NCI-H2227 treated with DMSO at 0.1 percent for 48 hours (cell line): ENCODE results near the gene APBB2.

Experiments used
- DNase-seq: peaks from one replicate; lab custom pipeline; 2025; lab: John Stamatoyannopoulos, UW

The APBB2 gene

DNA sequence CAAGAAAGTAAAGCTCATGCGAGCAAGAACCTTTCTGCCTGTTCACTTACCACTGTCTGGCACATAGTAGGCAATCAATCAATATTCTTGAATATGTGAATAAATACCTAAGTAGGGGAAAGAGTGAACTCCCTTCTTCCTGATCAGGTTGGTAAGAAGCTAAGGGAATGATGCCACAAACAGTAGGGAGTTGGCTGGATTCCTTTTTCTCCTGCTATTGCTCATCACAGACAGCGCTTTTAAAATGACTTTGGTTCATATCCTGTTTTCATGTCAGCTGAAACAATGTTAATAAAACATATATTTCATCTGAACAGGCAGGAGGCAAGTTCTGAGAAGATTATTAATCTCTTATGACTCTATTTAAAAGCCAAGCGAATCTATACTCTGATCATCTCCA lies 365.4 kb downstream of the APBB2 start:
- peak; percentile 27 for DNase-seq

DNA sequence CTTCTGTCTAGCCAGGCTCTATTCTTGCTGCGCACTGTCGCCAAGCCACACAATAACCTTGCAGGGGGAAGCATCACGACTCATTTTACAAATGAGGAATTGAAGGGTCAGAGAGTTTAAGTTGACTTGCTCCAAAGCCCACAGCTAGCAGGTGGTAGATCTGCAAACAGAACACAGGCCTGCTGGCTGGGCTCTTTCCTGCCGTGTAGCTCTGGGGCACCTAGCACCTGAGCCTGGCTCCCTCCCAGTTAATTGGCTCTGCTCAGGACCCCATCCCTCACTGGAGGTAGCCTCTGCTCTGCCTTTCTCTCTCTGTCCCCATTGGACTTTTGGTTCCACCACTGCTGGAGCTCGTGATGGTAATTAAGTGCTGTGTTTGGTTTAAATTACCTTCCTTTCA lies 366.1 kb downstream of the APBB2 start:
- DNase-seq = peak; percentile 34

DNA sequence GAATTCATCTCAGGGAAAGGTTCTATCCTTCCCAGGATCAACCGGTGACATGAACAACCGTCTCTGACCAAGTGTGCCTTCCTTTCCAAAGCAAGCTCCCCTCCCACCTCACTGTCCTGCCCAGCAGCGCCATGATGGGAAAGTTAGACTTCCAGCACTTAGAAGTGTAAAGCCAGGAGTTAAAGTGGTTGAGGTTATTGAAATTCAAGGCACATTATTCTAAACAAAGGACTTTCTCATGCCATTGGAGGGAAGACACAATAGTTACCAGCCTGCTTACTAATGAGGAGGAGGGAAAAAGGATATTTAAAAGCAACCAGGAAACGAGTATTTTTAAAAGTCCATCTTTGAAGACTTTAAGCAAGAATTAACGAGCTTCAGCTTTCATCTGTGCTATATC lies 367.8 kb downstream of the APBB2 start:
- DNase-seq = no peak

DNA sequence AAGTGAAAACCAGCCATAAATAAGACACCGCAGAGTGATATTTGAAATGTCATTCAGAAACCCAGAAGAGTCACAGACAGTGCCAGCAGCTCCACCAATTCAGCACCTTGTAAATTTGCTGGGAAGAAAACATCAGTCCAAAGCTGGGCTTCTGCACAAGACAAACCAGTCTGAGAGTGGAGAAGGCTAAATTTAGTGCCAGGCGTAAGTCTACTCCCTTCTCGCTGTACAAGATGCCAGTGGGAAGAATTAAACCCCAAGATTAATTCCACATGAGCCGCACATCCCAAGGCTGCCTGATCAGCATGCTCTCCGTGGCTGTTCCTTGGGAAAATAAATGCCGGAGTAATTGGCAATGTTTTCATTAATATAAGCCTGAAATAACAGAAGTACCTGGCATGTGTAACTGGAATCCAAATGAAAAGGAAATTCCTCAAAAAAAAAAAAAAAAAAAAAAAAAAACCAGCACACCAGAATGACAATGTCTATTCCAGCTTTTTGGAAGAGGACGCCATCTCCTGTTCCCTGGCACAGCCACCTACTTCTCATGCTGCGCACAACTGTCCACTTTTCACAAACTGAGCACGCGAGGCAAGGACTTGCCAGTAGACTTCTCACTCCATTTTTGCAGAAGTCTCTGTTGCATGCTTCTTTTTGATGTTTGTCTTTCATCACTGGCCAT lies 369.0 kb downstream of the APBB2 start:
- no peak for DNase-seq

DNA sequence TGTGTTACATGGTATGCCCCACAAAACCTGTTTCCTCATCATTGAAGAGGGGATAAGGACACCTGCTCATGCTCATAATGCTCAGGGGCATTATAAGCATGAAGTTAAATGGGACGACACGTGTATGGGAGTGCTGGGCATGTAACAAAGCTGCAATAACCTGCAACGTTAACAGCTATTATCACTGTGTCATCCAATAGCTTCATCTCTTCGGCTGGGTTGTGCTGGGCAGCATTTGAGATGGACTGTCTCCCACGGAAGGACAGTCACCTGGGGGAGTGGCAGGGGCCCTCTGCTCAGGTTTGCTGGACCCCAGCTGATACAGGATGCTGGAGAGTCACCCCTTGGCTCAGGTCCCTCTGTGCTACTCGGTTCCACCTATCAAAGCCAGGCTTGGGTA lies 370.1 kb downstream of the APBB2 start:
- DNase-seq = no peak

DNA sequence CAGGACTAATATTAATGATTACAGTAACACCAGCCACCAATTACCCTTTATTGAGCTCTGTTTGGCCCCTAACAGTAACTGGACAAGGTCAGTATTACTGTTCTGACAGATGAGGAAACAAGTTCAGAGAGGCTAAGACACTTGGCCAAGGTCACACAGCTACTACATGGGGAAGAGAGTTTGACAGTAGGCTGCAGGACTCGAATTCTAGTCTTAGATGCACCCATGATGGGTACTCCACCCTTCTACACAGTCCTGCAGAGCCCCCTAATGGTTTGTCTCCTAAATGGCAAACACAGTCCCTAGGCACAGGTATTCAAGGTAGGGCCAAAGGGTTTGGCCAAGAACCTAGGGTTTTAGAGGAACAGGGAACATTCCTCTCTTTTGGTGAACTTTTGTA lies 370.6 kb downstream of the APBB2 start:
- DNase-seq = no peak

DNA sequence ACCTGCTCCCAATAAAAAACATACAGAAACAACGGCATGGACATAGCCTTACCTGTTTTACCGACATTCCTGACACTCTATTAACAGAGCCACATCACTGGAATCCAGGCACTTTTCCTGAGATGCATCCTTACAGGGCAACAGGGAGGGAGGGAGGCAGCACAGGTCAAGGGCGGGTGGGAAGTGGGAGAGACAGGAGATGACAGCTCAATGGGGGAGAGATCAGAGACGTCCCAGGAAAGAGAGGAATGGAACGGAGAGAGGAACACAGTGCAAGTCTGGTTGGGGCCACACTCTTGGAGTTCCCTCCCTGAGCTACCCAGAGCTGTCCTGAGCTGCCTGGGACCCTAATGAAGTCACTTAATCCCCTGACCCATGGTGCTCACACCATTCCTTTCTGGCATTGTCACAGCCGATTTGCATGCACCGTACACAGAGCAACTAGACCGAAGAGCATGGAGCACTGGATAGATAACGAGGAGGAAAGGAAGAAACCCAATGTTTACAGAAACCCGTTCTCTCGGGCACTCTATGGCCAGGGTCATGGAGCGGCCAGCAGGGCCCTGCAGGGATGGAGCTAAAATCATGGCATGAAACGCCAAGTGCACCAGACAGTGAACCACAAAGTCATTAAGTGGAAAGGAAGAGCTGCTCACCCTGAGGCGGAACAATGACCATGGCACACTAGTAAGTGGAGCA lies 371.5 kb downstream of the APBB2 start:
- DNase-seq = no peak

DNA sequence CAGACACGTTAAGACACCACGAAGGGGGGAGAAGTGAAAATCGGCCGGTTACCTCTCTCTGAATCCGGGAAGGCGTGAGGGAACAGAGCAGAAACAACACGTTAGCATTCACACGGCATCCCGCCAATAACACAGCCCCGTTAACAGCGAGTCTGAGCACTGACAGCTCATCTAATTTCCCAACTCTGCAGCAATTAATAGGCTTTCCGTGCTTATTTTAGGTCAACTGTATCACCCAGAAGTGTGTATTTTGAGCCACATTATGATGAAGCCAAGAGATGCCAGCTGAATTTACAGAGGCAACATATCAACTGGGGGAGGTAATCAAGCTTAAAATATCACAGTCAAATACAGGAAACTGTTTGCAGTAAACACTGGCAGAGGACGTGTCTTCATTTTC lies 372.0 kb downstream of the APBB2 start:
- DNase-seq = no peak

DNA sequence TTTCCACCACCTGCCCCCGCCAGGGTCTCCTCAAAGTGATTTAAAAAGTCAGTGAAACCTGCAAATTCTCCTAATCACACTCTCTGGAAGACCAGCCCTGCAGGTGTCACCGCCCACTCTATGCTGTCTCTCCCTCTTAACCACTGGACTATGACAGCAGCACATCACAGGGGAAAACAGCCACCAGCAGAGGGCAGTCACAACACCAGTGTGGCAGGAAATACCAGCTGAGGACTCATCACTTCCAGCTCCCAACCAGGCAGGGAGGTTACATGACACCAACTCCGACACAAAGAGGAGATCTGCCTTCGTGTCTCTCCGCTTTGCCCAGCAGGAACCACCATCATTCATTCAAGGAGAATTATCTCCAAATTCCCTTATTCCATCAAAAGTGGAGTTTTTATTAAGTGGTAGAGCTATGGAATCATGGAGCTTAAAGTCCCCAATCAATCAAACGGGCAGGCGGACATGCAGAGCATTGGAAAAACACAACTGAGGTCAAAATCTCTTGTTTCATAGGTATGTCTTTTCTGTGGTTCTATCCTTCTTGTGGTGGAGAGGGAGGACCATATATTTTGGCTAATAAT lies 373.3 kb downstream of the APBB2 start:
- peak; percentile 9 for DNase-seq

DNA sequence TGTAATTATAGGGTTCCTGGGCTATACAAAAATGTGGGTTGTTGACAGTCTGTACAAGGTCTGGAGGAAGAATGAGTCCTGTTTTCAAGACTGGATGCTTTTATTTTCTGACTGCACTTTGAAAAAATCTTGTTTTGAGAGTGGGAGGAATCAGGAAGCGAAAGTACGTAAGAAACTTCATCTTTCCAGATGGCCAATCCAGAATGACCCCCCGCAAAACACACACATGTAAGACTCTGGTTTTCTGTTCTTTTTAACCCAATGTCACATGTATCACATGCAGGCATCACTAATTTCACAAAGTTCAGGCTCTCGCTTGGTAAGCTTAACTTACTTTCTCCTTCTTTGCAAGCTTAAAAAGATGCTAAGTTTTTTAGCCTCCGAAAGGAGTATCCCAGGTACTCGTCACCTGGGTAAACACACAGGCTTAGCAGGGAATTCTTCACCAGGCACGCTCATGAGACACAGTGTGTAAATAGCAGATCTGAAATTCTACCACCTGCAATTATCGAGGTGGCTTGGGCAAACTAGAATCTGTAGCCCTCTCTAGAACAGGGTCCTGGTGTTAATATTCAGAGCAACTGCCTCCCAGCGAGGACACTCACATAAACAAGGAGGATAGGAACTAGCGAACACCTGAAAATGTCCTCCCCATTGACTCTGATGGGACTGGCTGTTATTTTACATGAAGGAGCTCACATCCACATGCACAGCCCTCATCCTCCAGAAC lies 373.9 kb downstream of the APBB2 start:
- DNase-seq = no peak

DNA sequence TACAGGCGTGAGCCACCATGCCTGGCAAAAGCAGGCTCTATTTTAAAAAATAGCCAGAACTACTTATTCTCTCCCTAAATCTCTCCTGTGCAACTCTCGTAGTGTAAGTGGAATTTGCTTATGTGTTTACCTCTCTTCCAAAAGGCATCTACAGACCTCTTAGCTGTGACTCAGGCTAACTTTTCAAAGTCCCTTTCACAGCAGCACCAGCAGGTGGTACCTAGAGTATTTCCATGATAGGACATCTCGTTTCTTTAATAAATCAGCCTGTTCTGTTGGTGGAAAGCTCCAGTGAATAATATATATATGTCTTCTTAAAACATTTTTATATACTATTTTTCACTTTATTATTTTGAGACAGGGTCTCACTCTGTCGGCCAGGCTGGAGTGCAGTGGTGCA lies 375.6 kb downstream of the APBB2 start:
- no peak for DNase-seq

DNA sequence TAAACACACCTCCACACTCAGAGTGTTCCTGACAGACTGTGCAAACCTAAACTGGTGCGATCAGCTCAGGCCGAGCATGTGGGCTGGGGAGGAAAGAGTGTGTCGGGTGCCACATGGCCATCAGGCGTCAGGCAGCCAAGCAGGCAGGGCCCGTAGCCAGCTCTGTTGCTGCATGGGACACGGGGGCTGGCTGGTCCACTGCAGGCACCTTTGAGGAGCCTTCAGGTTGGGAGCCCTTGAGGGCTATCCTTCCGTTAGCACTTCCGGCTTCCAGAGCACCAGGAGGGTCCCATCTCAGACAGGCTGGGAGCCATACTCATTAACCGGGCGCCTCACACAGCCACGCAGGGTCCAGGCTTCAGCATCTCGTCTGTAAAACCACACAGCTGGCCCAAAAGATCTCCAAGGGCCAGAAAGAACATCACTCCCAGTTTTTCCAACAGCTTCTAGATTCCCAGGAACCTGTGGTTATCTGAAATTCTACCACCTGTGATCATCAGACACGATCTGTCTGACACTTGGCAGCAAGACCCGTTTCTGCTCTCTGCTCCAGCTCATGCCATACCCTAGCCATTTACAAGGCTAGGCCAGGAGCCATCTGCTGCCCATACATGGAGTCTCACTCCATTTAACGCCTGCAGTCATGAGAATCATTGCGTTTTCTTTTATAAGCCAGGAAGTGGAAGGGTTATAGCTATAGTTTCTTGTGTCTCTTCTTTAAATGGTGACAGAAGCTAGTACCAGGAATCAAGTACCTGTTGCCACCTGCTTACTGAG lies 377.1 kb downstream of the APBB2 start:
- DNase-seq = no peak

DNA sequence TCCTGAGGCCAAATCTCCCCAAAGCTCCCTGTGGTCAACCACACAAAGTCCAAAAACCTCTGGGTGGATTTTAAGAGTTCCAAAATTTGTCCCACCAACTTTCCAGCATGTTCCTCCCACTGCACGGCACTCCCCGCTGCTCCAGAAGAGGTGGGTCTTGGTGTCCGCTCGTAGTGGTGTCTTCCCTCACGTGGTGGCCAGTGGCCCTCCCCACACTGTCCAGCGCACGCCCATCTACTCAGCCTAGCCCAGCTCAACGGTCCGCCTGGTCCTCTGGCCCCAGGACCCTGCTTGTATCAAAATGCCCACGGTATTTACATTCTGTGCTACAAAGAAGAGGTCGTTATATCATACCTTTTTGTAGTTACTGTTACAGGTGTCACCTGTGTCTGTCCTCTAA lies 381.1 kb downstream of the APBB2 start:
- no peak for DNase-seq

DNA sequence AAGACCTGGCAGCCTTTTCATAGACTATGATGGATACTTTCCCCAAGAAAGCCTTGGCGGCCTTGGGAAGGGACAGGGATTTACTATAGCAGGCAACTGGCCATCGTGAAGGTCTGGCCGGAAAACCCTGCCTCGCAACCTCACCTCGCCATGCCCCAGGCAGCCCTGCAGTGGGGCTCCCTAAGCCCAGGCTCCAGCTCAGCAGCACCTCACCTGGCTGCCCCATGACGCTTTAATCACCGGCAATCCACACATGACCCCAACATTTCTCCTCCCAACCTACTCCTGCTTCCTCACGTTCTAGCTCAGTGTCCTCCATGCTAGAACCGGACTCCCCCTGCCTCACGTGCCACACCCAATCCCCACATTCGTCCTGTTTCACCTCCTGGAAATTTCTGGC lies 382.2 kb downstream of the APBB2 start:
- DNase-seq = no peak

DNA sequence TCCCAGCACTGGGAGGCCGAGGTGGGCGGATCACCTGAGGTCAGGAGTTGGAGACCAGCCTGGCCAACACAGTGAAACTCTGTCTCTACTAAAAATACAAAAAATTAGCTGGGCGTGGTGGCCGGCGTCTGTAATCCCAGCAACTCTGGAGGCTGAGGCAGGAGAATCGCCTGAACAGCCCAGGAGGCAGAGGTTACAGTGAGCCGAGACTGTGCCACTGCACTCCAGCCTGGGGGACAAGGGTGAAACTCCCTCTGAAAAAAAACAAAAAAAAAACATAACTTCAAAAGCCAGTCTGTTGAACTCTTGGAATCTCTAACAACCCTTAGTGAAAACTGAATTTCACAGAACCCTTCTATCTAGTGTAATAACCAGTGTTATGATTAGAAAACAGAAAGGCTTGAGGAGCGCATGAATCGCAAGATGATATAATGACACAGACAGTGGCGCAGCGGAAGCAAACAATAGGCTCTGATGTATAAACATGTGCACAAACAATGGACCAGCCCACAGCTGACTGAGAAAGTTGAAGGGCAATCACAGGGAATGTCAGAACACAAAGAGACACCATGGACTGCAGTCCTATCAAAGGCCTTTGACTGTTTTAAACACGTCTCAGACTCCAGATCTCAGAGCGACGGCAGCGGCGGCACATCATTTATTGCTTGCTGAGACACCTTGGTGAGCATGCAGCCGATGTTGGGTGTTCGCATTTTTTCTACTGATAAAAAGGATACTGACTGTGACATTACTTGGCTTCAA lies 383.0 kb downstream of the APBB2 start:
- peak; percentile 69 for DNase-seq

DNA sequence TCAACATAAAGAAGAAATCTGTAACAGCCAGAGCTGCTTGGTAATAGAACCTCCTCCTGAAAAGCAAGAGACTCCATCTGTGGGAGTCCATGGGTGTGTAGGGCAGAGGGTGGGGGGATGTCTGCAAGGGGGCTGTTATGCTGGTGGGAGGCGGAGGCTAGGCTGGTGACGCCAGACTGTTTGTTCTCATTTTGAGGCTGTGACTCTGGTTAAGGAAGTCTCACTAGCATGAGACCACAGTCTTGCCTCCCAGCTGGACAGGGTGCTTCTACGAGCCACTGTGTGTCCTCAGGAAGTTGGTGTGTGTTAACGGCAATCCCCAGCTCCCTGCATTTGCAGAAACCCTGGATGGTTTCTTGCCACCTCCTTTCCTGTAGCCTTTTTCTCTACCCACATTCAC lies 384.8 kb downstream of the APBB2 start:
- no peak for DNase-seq

DNA sequence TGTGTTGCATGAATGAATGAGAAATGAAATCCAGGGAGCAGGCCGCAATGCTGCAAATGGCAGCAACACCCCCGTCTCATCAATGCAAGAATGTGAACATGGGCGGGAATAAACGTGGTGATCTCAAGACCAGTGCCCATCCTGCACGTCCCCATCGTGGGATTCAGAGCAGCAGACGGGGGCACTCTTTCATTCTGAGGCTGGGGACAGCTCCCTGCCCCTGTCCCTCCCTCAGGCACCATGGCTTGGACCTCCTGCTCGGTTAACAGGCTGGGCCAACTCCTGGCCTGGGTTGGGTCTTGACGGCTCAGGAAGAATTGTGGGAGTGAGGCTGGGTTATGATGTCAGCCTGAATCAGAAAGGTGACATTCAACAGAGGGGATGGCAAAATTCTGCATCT lies 385.7 kb downstream of the APBB2 start:
- no peak for DNase-seq

DNA sequence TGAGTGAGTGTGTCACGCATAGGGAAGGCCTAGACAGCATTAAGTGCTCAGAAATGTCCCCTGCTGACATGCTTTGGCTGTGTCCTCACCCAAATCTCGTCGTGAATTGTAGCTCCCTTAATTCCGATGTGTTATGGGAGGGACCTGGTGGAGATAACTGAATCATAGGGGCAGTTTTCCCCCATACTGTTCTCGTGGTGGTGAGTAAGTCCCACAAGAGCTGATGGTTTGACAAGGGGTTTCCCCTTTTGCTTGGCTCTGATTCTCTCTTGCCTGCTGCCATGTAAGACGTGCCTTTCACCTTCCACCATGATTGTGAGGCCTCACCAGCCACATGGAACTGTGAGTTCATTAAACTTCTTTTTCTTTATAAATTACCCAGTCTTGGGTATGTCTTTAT lies 386.6 kb downstream of the APBB2 start:
- no peak for DNase-seq

DNA sequence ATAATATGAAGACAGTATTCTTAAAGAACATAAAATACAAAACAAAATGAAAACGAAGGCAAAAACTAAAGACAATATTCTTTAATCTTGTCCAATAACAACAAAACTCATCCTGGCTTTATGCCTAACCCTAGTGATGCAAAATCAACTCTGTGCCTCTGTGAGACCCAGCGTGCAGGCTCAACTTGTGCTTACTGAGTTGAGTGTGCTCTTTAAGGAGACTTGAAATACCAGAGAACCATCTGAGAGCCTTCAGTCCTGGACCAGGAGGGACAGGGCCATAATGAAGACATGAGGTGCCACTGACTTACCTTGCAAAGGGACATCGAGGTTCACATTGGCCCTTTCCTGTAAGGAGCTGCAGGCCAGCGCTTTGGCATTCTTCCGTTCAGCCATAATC lies 387.5 kb downstream of the APBB2 start:
- no peak for DNase-seq

DNA sequence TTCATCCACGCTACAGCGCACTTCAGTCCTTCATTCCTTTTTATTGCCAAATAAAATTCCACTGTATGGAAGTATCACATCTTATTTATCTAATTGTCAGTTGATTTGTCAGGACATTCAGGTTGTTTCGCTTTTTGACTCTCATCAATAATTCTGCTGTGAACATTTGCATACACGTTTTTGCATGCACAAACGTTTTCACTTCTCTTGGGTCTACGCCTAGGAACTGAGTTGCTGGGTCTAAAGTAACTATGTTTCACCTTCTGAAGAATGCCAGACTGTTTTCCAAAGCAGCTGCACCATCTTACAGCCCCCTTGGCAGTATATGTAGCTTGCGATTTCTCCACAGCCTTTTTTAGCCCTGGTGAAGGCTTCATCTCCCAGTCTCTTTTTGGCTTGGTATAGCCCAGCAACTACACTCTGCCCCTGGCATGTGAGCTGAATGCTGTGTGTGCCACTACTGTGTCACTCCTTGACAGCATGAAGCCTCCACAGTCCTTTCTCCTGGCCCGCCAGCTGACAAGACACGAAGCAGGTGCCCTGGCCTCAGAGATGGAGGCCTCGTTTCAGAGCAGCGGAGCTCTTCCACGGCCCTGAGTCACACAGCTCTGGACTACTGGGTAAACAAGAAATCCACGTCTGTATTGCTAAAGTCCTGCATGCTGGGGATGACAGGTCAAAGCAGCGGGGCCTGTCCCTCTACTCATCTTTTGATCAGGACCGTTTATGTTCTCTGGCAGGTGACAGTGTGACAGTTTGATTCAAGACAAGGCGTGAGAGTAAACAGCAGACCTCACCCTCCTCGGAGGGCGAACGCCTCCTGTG lies 389.1 kb downstream of the APBB2 start:
- no peak for DNase-seq
